ENCODE measurements around the gene B3GALNT1. TPM values are rescaled to one million over a fixed set of nuclear protein-coding genes. Genes with fewer than 3 reads are reported as not detected.
"Not testable (repeated sequence)": the region's sequence is repeated elsewhere in the genome, so short reads cannot be mapped to it uniquely, and the experiment has no call there.

Gene B3GALNT1
- total RNA-seq, 2 experiments from 2014 or later = 14.0 to 16.4 TPM

DNA sequence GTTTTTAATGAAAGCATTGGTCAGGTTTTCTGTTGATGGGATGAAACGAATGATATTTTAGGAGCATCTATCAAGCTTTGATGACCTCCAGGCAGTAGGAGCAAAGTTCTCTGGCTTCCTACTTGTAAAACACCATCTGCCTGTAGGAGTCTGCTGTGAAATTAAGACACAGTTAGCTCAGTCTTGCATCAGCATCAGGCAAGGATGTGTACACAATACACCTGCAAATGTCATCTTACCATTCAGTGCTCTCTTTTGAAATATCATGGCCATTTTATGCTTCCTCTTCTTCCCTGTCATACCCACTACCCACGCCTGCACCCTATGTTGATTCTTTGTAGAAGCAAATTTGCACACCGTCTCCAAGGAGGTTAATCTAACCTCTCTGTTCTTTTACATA is 38.2 kb downstream of the B3GALNT1 start:
- H3K4me3 Mint-ChIP-seq = no peak overlapping the region
- peaks cover 12% of the 10 kb centered on the region for H3K36me3 Mint-ChIP-seq
- DNase-seq = no peak
- H3K4me1 Mint-ChIP-seq = peaks cover 33% of the 10 kb centered on the region
- H3K27me3 Mint-ChIP-seq = no peaks in the 10 kb centered on the region
- no peaks in the 10 kb centered on the region for H3K9me3 Mint-ChIP-seq
- peak overlapping the region; percentile 84 for H3K27ac Mint-ChIP-seq

DNA sequence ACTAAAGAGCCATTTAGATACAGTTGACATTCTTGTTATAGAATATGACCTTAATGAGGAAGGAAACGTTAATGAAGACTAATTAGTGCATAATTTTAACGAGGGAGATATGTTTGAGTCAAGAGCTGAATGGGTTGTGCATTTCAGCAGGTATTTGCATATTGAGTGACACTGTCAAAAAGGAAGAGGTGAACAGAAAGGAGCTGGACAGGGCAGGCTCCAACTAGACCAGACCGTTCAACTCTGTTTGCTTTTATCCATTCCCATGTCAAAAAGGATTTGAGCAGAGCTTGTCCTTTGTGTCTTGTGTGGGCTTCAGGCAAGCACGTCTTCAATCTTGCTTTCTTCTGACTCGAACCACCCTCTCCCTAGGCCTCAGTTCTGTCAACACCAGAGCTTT is 40.7 kb downstream of the B3GALNT1 start:
- Mint-ChIP-seq H3K27me3 (no peaks in the 10 kb centered on the region), H3K27ac (no peak overlapping the region), H3K4me3 (no peak overlapping the region), H3K36me3 (peaks cover 7% of the 10 kb centered on the region), H3K9me3 (no peaks in the 10 kb centered on the region), H3K4me1 (peaks cover 16% of the 10 kb centered on the region)
- DNase-seq = no peak

DNA sequence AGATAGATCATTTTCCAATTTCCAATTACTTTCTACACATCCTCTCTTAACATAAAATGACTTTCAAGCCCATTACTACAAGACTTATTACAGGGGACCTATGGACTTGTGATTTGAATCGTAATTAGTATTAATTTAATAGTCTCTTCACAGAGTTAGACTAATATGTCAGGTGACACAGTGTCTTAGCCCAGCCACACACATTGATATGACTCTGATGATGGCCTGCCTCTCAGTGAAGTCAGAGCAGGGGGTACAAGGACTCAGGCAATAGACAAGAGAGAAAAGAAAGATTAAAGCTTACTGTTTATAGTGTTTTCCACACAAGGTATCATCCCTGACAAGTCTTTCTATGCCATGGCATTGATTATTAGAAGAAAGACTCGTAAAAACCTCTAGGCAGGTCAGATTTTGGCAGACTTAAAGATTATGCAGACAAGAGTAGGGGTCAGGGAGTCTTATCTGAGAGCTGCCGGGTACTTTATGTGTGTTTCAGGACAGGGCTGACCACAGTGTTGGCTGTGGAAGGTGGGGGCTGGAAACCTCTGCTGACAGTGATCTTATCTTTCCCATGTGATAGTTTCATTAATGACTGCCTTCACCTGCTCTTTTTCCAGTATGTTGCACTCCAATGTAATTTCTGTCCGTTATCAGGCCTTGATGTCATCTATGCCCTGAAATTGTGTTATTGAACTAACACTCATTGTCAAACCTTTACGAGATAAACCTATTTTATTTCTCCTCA is 50.1 kb downstream of the B3GALNT1 start:
- no peaks in the 10 kb centered on the region for H3K27me3 Mint-ChIP-seq
- no peaks in the 10 kb centered on the region for H3K9me3 Mint-ChIP-seq
- no peak overlapping the region for H3K4me3 Mint-ChIP-seq
- no peak for DNase-seq
- H3K4me1 Mint-ChIP-seq = peaks cover 24% of the 10 kb centered on the region
- peaks cover 3% of the 10 kb centered on the region for H3K36me3 Mint-ChIP-seq
- H3K27ac Mint-ChIP-seq = no peak overlapping the region

GRCh38 chr3:161051856-161052255 is 53.3 kb downstream of the B3GALNT1 start:
- peaks cover 4% of the 10 kb centered on the region for H3K9me3 Mint-ChIP-seq
- no peaks in the 10 kb centered on the region for H3K27me3 Mint-ChIP-seq
- peaks cover 27% of the 10 kb centered on the region for H3K4me1 Mint-ChIP-seq

DNA sequence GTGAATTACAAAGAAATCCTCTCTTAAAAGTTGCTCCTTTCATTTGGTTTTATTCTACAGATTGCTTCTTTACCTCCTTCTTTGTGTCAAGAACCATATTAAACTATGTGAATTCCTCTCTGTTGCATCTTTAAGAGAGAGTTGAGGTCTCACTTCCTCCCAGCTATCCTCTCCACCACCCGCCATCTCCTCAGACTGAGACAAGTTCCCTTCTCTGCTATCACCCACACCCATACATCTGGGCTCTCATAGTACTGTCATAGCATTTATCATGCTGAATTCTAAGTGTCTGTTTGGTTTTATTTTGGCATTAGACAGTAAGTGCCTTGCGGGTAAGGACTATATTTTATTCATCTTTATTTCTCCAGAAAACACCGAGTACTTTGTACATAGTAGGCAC is 54.2 kb downstream of the B3GALNT1 start:
- no peaks in the 10 kb centered on the region for H3K27me3 Mint-ChIP-seq
- peak overlapping the region; percentile 65 for H3K27ac Mint-ChIP-seq
- DNase-seq = no peak
- peaks cover 5% of the 10 kb centered on the region for H3K9me3 Mint-ChIP-seq
- peaks cover 10% of the 10 kb centered on the region for H3K36me3 Mint-ChIP-seq
- H3K4me1 Mint-ChIP-seq = peaks cover 27% of the 10 kb centered on the region
- no peak overlapping the region for H3K4me3 Mint-ChIP-seq

More at GRCh38 chr3:161051856-161052255, 53.3 kb downstream of the B3GALNT1 start:
- peak overlapping the region; percentile 21 for H3K27ac Mint-ChIP-seq
- no peak overlapping the region for H3K4me3 Mint-ChIP-seq
- DNase-seq = peak; percentile 36
- H3K36me3 Mint-ChIP-seq = peaks cover 10% of the 10 kb centered on the region

DNA sequence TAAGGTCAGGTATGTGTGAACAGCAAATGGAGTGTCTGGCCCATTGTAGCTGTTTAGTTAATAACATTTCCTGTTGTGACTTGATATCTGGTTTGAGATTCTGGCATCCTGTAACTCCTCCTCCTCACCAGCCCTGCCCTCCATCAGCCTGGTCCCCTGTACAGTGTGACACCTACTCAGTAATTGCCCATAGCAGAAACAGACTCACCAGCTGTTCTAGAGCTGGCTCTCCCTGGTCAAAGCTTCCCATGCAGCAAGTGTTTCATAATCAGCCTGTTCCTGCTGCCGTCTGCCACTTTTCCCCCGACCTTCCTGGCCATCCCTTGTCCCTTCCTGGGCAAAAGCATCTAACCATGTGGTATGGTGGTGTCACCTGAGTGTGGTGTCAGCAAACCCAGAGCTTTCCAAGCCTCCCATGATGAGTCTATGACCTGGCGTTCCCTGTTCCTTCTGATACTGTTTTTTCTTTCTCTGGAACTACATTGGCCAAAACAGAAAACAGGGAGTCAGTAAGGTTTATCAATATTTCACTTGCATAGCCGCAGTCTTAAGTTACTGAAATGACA is 55.4 kb downstream of the B3GALNT1 start:
- peaks cover 22% of the 10 kb centered on the region for H3K4me1 Mint-ChIP-seq
- DNase-seq = no peak
- peak overlapping the region; percentile 70 for H3K27ac Mint-ChIP-seq
- peaks cover 10% of the 10 kb centered on the region for H3K9me3 Mint-ChIP-seq
- no peaks in the 10 kb centered on the region for H3K27me3 Mint-ChIP-seq
- peaks cover 16% of the 10 kb centered on the region for H3K36me3 Mint-ChIP-seq
- H3K4me3 Mint-ChIP-seq = peak overlapping the region; percentile 5

DNA sequence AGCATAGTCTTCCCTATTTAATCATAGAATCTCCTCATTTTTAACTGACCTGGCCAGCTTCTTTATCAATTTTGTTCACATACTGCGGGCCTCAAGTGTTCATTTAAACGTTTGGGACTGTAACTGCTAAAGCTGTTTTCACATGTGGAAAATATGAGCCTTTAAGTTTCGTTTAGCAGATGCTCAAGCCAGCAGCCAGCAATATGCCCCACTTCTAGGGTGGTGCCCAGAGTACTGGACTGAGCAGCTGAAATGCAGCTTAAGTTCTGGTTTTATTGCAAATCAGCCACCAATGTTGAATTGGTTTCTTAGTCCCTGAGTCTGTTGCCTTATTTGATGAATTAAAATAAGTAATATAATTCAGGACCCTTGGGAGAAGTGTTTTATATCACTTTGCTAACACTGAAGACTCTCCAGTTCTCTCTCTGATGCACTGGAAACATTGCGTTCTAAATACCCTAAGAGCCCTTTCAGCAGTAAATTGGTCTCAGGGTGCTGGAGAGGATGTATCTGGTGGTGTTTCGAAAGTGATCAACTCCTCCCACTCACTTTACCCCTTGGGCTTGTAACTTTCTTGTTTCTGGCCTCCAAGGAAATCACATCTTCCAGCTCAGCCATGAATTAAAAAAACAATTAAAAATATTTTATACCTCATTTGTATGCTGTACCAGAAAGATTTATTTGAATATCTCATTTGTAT is 61.7 kb downstream of the B3GALNT1 start:
- Mint-ChIP-seq H3K27ac (peak overlapping the region; percentile 60), H3K27me3 (no peaks in the 10 kb centered on the region), H3K9me3 (peaks cover 12% of the 10 kb centered on the region)

GRCh38 chr3:161042023-161042501 is 63.1 kb downstream of the B3GALNT1 start:
- peaks cover 4% of the 10 kb centered on the region for H3K4me1 Mint-ChIP-seq
- peaks cover 12% of the 10 kb centered on the region for H3K9me3 Mint-ChIP-seq
- H3K27me3 Mint-ChIP-seq = no peaks in the 10 kb centered on the region
- no peak overlapping the region for H3K27ac Mint-ChIP-seq
- no peak for DNase-seq
- no peak overlapping the region for H3K4me3 Mint-ChIP-seq
- peaks cover 13% of the 10 kb centered on the region for H3K36me3 Mint-ChIP-seq

More for the DNA sequence above, 61.7 kb downstream of the B3GALNT1 start:
- Mint-ChIP-seq H3K4me1 (peaks cover 4% of the 10 kb centered on the region), H3K36me3 (peaks cover 18% of the 10 kb centered on the region), H3K4me3 (no peak overlapping the region)
- no peak for DNase-seq

DNA sequence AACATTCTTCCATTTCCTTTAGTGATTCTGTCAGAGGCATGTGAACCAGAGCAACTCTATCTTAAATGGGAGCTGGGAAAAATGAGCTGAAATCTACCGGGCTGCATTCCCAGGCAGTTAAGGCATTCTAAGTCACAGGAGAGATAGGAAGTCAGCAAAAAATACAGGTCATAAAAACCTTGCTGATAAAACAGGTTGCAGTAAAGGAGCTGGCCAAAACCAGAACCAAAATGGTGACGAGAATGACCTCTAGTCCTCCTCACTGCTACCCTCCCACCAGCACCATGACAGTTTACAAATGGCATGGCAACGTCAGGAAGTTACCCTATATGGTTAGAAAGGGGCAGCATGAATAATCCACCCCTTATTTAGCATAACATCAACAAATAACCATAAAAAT is 66.4 kb downstream of the B3GALNT1 start:
- no peak overlapping the region for H3K4me3 Mint-ChIP-seq
- peaks cover 23% of the 10 kb centered on the region for H3K36me3 Mint-ChIP-seq
- H3K27me3 Mint-ChIP-seq = no peaks in the 10 kb centered on the region
- no peak for DNase-seq
- H3K4me1 Mint-ChIP-seq = peaks cover 21% of the 10 kb centered on the region
- no peak overlapping the region for H3K27ac Mint-ChIP-seq
- peaks cover 16% of the 10 kb centered on the region for H3K9me3 Mint-ChIP-seq

DNA sequence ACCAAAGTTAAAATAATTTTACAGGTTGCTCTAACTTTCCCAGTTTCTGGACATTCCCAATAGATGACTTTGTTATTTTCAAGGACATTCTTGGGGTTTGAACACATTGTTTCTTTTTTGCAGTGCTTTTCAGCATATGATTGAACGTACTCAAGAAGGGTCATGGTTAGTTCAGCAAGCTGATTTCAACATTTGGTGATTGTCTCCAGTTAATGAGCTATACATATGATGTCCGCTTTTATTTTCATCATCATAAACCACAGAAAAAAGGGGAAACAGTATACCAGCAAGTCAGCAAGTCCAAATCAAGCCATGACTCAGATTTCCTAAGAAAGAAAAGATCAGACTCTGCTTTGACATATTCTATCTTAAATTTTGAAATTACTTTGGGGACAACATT is 69.4 kb downstream of the B3GALNT1 start:
- peak overlapping the region; percentile 87 for H3K27ac Mint-ChIP-seq
- H3K27me3 Mint-ChIP-seq = no peaks in the 10 kb centered on the region
- peak overlapping the region; percentile 33 for H3K4me3 Mint-ChIP-seq
- no peak for DNase-seq
- H3K9me3 Mint-ChIP-seq = peaks cover 24% of the 10 kb centered on the region
- peaks cover 17% of the 10 kb centered on the region for H3K4me1 Mint-ChIP-seq
- H3K36me3 Mint-ChIP-seq = peaks cover 33% of the 10 kb centered on the region

DNA sequence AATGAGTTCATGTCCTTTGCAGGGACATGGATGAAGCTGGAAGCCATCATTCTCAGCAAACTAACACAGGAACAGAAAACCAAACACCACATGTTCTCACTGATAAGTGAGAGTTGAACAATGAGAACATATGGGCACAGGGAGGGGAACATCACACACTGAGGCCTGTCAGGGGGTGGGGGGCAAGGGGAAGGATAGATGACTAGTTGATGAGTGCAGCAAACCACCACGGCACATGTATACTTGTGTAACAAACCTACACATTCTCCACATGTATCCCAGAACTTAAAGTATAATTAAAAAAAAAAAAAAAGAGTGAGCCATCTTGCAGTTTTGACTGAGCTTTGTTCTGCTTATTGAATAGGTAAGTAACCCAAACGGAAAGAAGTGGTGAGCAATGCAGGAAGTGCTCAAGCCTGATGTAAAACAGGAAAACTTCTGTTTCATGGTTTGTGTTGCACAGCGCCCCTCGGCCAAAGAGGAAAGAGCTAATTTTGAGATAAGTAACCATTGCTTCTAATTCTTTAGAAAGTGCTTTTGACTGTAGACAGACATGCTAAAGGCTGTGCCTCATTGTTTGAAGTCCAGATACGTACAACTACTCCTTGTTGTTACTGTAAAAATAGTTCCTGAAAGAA is 70.1 kb downstream of the B3GALNT1 start:
- not testable (repeated sequence) for H3K27me3 Mint-ChIP-seq
- H3K4me3 Mint-ChIP-seq = peak overlapping the region; percentile 63

More for the DNA sequence above, 70.1 kb downstream of the B3GALNT1 start:
- DNase-seq = peak; percentile 18
- H3K4me1 Mint-ChIP-seq = peaks cover 17% of the 10 kb centered on the region
- H3K27ac Mint-ChIP-seq = peak overlapping the region; percentile 87
- peaks cover 24% of the 10 kb centered on the region for H3K9me3 Mint-ChIP-seq
- H3K36me3 Mint-ChIP-seq = peaks cover 33% of the 10 kb centered on the region

Other genes starting within 250 kb of the B3GALNT1 start
- gene NMD3, start 116.0 kb upstream of the B3GALNT1 start, total RNA-seq = 10 to 100 TPM; 89.3 to 97.7 TPM